GM21423 (cell line): ENCODE measurements around the gene SLC43A2.
"Not testable (repeated sequence)": the region's sequence is repeated elsewhere in the genome, so short reads cannot be mapped to it uniquely, and the experiment has no call there.

Experiments used
- ATAC-seq: cut with Tn5 transposase; IDR thresholded peaks from one replicate; pipeline ENCODE4 v1.9.1; 2021; ENCODE audit warnings: mild to moderate bottlenecking, moderate library complexity; ENCODE audit not compliant: unreplicated experiment

SLC43A2 gene

DNA sequence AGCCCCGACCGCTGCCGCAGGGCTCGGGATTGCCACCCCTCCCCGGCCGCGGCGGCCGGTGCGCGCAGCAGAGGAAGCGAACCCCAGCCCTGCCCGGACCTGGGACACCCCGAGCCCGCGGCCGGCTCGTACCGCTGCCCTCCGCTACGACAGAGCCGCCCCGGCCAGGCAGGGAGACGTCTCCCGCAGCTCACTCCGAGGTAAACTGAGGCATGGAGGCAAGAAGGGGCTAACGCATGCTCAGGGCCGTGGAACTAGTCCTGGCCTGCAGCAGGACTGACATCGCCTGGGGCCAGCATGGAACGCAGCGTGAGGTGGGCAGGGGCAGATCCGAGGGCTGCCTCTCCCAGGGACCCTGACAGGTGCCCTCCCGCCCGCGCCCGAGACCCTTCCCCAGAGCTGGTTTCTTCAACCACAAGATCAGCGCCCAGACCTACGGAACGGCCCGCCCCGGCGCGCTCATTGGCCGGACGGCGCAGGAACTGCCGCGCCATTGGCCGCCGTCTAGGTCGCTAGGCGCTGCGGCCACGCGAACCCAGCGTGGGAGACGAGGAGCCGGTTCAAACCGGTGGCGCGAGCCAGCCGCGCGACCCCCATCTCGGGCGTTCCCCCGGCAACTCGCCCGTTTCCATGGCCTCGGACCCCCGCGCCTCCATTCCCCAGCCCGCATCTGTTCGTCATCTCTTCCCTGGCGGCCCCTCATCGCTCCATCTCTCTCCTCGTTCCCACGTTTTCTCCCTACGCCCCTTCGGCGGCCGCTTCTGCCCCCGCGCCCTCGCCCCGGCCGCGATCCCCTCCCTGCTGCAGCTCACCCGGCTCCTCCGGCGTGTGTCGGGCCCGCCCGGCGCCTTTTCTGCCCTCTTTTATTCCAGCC lies at the start of gene SLC43A2:
SLC43A2 (minus strand) TSS at position 853 of the 874 bp plus-strand sequence. CDS start 960 bp downstream, outside the sequence.
- ATAC-seq, result peak; percentile 41

DNA sequence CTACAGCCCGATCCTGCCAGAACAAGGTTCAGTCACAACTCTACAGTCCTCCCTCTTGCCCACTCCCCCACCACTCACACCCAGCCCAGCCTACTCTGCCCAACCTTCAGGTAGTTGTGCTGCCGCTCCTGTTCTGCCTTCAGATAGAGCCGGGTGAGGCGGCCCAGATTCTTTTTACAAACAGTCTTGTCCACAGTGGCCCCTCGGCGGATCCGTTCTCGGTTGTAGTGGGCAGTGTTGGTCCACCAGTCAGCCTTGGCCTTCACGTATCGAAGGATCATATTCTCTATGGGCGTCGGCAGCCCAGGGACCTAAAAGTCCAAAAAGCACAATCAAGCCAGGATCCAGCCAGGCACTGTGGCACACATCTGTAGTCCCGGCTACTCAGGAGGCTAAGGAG lies 47.8 kb upstream of the SLC43A2 start:
- no peak for ATAC-seq

DNA sequence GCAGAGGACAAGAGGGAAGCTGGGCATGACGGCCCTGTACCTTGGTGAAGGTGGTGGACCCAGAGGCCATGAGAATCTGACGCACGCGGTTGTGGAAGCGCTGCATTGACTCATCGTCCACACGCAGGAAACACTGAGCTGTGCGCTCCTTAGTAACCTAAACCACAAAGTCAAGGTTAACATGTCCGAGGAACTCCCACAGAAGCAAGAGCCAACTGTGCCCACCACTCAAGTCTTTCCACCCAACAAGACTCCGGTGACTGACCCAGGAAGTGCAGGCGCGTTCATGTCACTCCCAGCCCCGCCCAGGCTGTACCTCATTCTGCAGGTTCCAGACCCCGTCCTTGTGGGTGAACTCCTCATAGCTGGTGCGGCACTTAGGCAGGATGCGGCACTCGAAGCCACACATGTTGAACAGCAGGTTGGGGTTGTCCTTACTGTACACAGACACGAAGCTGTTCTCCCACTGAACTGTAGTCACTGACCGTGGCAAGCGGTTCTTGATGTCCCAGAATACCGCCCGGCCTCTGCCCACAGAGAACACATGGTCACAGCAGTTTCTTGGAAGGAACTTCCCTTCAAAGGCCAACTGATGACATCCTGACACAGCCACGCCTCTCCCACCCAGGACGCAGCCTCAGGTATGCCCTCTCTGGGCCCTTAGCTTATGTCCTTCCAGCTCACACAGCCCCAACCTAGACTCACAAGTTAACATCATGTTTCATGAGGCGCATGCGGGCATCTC lies 44.6 kb upstream of the SLC43A2 start:
- no peak for ATAC-seq

DNA sequence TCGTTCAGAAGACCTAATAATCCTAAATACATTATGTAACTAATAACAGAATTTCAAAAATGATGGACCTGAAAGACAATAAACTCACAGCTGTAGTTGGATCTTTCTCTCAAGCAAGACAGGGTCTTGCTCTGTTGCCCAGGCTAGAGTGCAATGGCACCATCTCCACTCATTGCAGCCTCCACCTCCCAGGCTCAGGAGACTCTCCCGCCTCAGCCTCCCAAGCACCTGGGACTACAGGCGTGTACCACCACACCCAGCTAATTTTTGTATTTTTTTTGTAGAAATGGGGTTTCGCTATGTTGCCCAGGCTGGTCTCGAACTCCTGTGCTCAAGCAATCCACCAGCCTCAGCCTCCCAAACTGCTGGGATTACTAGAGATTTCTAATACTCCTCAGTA lies 35.3 kb upstream of the SLC43A2 start:
- ATAC-seq, result not testable (repeated sequence)

DNA sequence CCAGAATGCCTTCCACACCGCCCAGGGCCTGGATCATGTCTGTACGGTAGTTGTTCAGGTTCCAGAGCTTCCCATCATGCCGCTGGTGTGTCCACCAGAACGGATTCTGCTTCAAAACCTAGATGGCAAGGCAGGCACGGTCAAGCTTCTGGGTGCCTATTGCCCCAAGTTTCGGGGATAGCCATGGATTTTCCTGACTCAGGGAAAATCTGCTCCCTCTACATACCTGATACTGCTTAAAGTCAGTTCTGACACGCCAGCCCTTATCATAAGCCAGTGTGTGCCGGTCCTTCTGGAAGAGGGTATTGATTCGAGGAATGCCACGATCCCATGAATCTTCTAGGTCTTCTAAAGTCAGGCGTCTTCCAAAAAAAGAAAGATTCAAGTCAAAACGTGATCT lies 32.4 kb upstream of the SLC43A2 start:
- ATAC-seq, result no peak

DNA sequence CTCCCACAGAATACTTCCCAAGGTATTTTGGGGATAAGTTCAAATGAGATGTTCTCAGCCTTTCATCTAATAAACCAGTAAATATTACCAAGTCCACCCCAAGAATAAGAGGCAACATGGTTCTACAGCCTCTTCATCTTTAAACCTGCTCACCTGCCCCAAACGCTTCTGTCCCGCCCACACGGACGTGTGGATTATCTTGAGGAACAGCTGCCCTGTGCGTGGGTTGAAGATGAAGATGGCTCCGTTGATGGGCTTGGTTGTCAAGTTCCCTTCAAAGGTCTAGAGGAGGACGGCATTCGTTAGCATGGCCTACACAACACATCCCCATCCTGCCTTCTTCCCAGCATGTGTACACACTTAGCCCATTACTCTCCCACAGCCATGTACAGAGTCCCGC lies 29.5 kb upstream of the SLC43A2 start:
- no peak for ATAC-seq

DNA sequence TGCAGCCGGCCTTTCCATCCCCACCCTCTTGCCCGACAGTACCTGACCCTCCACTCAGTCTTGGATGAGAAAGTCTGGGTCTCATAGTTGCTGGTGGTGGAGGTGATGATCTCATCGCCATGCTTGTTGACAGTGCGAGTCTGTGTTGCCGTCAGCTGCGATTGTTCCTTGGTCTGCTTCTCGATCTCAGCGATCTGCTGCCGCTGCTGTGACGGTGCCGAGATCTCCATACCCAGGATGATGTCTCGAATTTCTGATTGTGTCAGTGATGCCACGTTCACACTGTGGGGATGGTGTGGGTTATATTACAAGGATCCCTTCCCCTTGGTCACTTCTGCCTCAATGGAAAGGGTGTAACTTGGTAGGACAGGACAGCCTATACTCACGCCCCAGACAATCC lies 25.1 kb upstream of the SLC43A2 start:
- ATAC-seq, result no peak

DNA sequence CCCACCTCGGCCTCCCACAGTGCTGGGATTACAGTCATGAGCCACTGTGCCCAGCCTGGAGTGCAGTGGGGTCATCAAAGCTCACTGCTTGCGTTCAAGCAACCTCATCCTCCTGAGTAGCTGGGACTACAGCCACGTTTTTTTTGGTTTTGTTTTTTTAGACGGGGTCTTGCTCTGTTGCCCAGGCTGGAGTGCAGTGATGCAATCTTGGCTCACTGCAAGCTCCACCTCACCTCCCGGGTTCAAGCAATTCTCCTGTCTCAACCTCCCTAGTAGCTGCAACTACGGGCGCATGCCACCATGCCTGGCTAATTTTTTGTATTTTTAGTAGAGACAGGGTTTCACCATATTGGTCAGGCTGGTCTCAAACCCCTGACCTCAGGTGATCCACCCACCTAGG lies 24.2 kb upstream of the SLC43A2 start:
- ATAC-seq, result not testable (repeated sequence)

DNA sequence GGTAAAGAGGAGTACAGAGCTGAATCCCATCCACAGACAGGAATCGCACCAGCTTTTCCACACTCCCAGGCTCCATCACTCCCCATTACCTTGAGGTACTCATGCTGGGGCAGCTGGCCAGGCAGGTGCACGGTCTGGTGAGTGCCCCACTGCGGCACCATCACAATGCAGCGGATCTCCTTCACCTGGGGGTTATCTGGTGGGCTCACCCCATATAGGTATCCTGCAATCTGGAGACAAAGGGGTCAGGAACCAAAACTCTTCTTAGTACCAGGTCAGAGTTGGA lies 22.9 kb upstream of the SLC43A2 start:
- no peak for ATAC-seq

DNA sequence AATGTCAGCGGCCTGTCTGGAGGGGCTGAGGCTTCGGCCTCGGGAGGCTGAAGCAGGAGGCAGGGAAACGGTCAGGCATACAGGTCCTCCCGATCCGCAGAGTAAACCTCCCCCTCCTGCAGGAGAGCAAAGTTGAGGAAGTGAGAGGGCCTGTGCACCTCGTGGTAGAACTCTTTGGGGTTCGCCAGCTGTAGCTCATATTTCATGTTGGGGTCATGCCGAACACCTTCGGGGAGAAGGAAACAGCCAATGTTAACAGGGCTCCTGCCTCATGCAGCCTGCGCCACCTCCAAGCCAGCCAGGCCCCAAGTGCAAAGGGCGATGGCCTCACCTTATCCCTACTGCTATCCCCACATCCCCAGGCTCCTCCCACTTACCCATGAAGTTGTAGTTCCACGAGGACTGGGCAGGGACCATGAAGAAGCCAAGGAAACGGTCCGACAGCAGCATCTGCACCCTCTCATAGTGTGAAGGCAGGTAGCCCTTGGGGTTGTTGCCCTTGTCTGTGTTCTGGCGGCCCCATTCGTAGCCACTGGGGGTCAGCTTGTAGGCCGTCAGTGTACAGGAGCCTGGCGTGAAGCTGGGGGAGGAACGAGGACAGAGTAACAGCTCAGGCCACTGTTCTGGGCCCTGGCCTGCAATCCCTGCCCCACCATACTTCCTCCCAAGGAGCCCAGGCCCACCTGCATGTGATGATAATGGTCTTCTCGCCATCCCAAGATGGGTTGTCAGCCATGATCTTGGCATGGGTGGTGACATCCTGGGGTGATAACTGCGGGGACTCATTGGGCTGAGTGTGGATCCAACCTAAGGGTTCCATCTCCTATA lies 22.3 kb upstream of the SLC43A2 start:
- ATAC-seq, result no peak

DNA sequence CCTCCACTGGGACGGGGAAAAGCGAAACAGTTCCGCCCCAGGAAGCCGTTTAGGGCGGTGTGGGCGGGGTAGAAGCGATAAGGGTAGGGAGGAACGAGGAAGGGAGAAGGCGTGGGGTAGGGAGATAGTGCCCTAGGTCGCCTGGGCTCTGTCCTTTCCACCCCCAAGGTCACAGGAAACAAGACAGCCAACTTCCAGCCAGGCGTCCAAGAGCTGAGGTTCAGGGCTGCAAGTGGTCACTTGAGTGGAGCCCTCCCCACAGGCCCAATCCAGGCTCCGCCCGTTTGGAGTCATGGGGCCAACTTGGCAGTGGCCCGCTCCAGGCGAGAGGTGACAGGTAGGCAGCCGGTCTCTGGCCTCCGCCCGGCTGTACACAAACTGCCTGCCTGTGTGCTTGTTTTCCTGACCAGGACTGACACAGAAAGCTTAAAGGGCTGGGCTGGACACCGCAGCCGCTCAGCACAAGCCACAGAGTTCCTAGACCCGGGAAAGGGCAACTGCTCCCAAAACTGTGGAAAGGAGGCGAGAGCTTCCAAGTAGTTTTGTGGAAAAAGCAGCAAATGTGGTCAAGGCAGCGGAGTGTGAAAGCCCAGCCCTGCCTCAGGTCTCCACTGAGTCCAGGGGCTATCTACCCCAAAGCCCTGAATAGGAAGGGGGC lies 21.3 kb upstream of the SLC43A2 start, which contains the start of gene RILP:
RILP (minus strand) TSS at position 23 of the 658 bp plus-strand sequence. CDS start 62 bp downstream, outside the sequence.
- ATAC-seq, result no peak

DNA sequence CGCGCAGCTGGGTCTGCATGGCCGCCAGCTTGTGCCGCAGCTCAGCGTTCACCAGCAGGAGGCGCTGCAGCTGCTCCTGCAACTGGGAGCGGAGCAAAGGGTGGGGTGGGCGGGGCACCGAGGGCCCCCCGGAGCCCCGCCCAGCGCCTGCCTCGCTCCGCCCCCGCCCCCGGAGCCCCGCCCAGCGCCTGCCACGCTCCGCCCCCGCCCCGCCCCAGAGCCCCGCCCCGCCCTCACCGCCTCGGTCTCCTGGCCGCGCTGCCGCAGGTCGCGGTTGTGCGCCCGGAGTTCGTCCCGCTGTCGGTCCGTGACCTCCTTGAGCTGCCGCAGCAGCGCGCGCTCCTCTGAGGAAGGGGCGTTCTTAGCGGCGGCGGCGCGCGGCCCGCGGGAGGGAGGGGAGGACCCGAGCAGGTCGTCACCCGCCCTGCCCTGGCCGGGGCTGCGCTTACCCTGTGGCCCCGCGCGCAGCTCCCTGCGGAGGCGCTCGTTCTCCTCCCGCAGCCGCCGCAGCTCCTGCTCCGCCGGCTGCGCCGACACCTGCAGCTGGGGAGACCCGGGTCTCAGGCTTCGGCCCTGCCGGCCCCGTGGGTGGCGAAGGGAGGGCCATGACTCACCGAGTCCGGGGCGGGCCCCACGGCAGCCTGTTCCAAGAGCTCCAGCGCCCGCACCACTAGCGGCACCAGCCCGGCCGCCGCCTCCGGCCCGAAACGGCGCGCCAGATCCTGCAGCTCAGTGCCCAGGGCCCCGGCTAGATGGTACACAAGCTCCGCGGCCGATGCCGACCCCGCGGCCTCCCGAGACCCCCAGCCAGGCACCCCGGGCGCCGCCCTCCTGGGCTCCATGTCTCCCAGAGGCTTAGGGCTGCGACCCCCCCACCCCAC lies 20.6 kb upstream of the SLC43A2 start:
- peak; percentile 54 for ATAC-seq

DNA sequence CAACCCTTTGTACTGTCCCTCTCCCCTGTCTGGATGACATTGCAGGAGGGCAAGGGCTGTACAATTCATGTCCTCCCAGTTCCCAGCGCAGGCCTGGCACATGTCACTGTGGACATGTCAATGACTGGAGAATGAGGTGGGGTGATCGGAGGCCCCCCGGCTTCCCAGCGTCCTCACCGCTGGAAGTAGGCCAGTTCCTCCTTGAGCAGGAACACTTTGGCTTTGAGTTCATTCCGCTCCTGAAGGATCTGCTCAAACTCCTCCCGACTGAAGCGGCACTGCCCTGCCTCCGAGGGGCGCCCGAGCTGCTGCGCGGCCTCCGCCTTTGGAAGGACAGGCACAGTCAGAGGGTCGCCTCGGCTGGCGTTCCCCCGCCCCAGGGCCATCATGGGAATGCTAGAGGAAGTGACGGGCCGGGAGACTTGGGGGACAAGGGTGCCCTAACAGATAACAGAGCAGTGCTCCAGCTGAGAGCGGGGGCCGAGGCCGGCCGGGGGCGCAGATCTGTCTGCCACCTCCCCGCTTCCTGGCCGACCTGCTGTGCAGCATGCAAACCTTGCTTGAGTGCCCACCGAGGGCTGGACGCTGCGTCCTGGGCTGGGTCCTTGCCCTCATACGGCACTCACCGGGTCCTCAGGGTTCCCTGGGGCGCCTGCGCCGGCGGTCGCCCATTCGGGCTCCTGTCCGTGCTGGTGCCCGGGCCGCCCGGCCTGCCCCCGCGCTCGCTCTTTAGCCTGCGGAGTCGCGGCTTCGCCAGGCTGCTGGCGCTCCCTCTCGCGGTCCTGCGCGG lies 19.7 kb upstream of the SLC43A2 start:
- ATAC-seq, result no peak

DNA sequence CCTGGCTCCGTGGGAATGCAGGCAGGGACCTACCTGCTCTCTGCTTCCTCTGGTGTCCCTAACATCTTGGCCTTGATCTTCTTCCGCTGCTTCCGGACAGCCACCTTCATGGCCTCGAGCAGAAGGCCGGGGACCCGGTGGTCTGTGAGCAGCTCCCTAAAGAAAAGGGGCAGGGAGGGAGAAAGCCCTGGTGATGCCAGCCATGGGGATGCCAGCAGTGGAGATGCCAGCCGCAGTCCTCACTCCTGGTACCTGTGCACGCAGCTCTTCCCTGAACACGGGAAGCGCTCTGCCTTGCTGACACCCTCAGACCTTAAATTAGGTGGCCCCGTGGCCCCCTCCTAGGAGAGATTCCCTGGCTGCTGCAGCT lies 19.2 kb upstream of the SLC43A2 start:
- ATAC-seq, result no peak

DNA sequence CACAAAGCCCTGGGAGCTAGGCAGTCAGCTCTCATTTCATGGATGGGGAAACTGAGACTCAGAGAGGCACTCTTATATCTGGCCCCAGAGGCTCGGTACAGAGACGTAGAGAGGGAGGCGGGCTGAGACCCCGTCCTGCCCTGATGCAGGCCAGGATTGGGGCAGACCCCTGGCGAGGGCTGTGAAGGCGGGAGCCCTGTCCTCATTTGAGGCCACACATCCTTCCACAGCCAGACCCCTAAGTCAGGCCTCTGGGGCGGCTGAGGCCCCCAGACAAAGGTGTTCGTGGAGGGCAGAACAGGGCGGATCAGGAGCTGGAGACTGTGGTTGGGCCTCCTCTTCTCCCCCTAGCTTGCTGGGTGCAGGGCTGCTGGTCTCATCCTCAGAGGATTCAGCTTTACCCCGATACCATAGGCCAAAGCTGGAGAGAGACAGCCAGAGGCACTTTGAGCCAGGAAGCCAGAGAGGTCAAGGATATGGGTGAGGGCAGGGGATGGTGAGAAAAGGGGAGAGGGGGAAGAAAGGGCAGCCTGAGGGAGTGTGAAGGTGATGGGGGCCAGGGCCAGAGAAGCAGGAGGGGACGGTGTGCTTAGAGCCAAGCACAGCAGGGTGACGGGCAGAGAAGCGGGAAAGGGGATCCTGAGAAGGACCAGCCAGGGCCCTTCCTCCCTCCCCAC lies 17.7 kb upstream of the SLC43A2 start:
- no peak for ATAC-seq

DNA sequence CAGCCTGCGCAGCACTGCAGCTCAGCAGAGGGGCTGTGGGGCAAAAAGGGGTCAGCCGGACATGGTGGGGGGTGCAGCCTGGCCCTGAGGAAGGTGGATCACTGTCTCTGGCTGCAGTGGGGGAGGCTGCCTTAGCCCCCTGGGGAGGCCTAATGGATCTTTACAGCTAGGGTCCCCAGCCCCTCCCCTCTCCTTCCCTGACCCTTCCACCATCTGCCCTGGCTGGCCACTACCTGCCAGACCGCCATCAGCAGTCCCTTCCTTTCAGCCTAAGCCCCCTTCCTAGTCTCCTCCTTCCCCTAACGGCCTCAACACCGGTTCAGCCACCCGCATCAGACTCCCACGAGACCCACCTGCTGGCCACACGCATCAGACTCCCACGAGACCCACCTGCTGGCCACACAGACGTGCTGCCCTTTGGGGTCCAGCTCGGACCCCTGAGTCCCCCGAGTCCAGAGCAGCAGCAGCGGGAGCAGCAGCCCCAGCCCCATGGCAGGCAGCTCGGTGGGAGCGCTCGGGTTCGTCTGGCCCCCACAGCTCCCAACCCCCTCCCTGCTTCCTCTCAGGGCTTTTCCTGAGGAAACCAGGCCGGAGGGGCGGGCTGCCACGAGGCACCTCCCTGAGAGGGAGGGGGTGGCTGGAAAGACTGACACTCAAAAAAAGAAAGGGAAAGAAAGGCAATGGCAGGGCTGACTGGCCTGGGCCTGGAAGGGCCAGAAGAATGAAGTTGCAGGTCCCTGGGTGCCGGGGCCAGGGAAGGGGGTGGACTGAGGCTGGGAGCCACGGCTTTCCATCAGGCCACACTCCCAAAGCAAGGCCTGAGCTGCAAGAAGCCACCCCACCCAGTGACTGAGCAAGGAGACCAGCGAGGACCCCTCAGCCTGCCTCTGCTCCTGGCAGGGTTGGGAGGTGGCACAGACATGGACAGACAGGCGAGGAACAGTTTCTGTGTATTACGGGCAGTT lies 16.9 kb upstream of the SLC43A2 start, which contains the start of gene SCARF1:
SCARF1 (minus strand) TSS at position 526 of the 965 bp plus-strand sequence; CDS start at position 491, 35 bp downstream.
- ATAC-seq, result no peak

DNA sequence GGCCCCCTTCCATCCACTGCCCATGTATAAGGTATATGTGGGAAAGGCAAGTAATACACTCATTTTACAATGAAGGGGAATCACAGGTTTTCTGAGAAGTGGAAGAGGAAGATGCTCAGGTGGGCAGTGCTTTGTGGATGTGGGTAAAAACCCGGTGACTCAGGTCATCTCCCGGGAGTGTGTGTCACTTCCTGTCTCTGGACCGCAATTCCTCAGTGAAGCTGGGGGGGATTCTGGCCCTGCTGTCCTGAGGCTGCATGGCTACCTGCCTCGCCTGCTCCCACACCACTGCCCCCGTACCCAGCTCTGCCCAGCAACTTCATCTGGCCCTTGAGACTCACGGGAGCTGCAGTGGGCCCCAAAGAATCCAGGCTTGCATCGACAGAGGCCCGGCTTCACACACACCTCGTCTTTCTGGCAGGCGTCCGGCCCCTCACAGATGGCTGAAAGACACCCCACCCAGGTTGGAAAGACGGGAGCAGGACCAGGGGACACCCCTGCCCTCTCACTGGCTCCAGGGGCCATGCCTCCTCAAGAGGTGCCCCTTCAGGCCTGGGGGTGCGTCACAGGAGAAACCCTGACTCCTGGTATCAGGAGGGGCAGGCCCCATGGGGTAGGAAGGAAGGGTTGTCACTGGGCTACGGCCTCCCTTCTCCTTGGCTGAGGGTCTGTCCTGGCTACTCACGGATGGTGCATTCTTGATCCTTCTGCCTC lies 16.0 kb upstream of the SLC43A2 start:
- no peak for ATAC-seq
